Tibial nerve (tissue), 4 donors: Measurements from ENCODE around the gene ZNF283. TPM values are rescaled to one million over a fixed set of nuclear protein-coding genes. Genes with fewer than 3 reads are reported as not detected.

Source experiments
- DNase-seq, 2 donors: peaks; one replicate each; pipeline ENCODE4 v3.0.0-alpha.2; 2019; ENCODE audit warnings: low spot score in 2 of 2
- H3K27ac ChIP-seq, 4 donors: fragments of 200-600 bp; sonication (generic) in 3 of 4; one replicate each; pipeline ENCODE4 v1.5.1; 2017 to 2019; ENCODE audit warnings: mild to moderate bottlenecking in 1 of 4
- H3K27me3 ChIP-seq, 2 donors: fragments of 200-600 bp; sonication (generic) in 1 of 2; one replicate each; pipeline versions ENCODE4 v1.5.1 to v1.6.0; 2017 to 2019
- H3K36me3 ChIP-seq, 3 donors: fragments of 200-600 bp; sonication (generic); one replicate each; pipeline ENCODE4 v1.5.1; 2018 to 2019
- H3K4me1 ChIP-seq, 4 donors: fragments of 200-600 bp; sonication (generic) in 3 of 4; one replicate each; pipeline ENCODE4 v1.5.1; 2017 to 2019
- H3K4me3 ChIP-seq, 4 donors: fragments of 200-600 bp; sonication (generic) in 3 of 4; one replicate each; pipeline ENCODE4 v1.5.1; 2017 to 2019; ENCODE audit warnings: mild to moderate bottlenecking in 1 of 4, moderate library complexity in 1 of 4
- H3K9me3 ChIP-seq, 4 donors: fragments of 200-600 bp; sonication (generic) in 3 of 4; one replicate each; pipeline ENCODE4 v1.5.1; 2017 to 2019
- EP300 ChIP-seq, 2 donors: sonication (generic); formaldehyde crosslinking; IDR thresholded peaks; one replicate each; pipeline ENCODE4 v1.6.1; 2017; ENCODE audit warnings: antibody characterized with exemption in 2 of 2, mild to moderate bottlenecking in 1 of 2
- POLR2A ChIP-seq, 2 donors: fragments of 450-650 bp; IDR thresholded peaks; one replicate each; pipeline ENCODE4 v1.6.1; 2017; ENCODE audit warnings: antibody characterized with exemption in 2 of 2, mild to moderate bottlenecking in 2 of 2, moderate library complexity in 2 of 2
- WGBS, 2 donors: methylation state at CpG; one replicate each; pipeline ENCODE4 v1.1.5; 2018; 5-methylcytosine and 5-hydroxymethylcytosine counted together
- total RNA-seq, 4 donors: library from RNA; depleted of rRNA; stranded (reverse); fragments of >200 nt; gene quantifications; one replicate each; pipeline ENCODE4 v1.1.0, GENCODE V29; 2016
- TF ChIP-seq, protein P1 (sequence below), 5 experiments: fragments of 200-600 bp in 3 of 5; fragments of 450-650 bp in 2 of 5; sonication (generic) in 3 of 5; IDR thresholded peaks; one replicate each; pipeline ENCODE4 v1.5.1; 2016 to 2019; ENCODE audit warnings: antibody characterized with exemption in 5 of 5, mild to moderate bottlenecking in 3 of 5, moderate library complexity in 2 of 5

The ZNF283 gene
- total RNA-seq, 4 donors from 2014 or later: 4.2 to 12.3 (median 10.4) TPM

DNA sequence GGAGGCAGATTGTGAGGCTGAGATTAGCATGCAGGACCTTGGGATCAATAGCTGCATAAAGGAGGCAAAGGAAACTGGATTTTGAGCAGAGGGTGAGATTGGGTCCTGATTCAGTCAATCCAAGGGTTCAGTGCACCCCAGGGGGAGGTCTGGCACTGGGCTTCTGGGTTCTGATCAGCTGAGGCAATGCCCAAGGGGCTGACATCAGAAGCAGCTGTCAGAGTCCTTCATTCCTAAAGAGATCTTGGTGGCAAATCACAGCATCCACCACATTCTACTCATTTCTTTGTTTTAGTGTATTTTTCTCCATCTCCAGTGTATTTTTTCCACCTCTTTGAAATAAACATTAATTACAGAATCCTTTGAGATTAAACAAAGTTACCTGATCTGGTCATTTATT is 19.5 kb upstream of the ZNF283 start:
- no peak overlapping the region for H3K27ac ChIP-seq
- no peak for DNase-seq

DNA sequence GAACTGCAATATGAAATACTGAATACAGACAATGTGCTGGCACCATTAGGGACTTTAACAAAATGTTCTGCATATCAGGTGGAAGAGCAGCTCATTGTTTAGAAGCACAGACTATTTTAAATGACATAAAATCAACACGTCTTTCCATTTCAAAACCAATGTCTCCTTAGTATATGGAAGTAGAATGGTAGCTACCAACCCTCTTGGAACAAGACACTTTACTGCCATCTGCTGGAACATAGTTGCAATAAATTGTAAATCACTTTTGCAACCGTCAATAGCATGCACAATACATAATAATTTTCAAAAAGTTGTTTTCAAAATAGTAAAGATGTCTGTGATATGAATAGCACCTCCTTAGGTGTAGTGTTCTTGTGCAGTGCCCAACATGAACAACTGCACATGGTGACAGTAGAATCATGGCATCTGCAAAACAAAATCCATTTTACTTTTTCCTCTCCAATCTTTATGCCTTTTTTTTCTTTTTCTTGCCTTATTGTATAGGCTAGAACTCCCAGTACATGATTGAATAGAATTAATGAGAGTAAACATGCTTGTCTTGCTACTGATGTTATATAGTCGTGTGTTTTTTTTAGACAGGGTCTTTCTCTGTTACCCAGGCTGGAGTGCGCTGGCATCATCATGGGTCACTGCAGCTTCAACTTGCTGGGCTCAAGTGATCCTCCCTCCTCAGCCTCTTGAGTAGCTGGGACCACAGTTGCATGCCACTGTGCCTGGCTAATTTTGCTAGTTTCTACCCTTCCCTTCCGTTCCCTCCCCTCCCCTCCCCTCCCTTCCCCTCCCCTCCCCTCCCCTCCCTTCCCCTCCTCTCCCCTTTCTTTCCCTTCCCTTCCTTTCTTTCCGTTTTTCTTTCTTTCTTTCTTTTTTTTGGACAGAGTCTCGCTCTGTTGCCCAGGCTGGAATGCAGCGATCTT is 17.1 kb upstream of the ZNF283 start:
- Histone ChIP-seq H3K36me3 (no peaks in the 10 kb centered on the region), H3K4me3 (no peak overlapping the region), H3K27ac (no peak overlapping the region), H3K9me3 (no peaks in the 10 kb centered on the region), H3K27me3 (no peaks in the 10 kb centered on the region), H3K4me1 (no peaks in the 10 kb centered on the region)
- TF ChIP-seq, protein P1, sequence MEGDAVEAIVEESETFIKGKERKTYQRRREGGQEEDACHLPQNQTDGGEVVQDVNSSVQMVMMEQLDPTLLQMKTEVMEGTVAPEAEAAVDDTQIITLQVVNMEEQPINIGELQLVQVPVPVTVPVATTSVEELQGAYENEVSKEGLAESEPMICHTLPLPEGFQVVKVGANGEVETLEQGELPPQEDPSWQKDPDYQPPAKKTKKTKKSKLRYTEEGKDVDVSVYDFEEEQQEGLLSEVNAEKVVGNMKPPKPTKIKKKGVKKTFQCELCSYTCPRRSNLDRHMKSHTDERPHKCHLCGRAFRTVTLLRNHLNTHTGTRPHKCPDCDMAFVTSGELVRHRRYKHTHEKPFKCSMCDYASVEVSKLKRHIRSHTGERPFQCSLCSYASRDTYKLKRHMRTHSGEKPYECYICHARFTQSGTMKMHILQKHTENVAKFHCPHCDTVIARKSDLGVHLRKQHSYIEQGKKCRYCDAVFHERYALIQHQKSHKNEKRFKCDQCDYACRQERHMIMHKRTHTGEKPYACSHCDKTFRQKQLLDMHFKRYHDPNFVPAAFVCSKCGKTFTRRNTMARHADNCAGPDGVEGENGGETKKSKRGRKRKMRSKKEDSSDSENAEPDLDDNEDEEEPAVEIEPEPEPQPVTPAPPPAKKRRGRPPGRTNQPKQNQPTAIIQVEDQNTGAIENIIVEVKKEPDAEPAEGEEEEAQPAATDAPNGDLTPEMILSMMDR (IDR thresholded peaks at IDR 0.05): peak; percentile 28 to 51 (median 38)
- TF ChIP-seq POLR2A (IDR thresholded peaks at IDR 0.05): no peak
- 32 to 40% methylated on average over 8 of the region's 8 CpGs for WGBS, 2 donors
- DNase-seq: no peak

More for the DNA sequence above, 19.5 kb upstream of the ZNF283 start:
- TF ChIP-seq EP300 (IDR thresholded peaks at IDR 0.05) (no peak), POLR2A (IDR thresholded peaks at IDR 0.05) (no peak)
- TF ChIP-seq, protein P1 (IDR thresholded peaks at IDR 0.05): no peak
- Histone ChIP-seq H3K4me3 (no peak overlapping the region), H3K4me1 (no peaks in the 10 kb centered on the region), H3K27me3 (no peaks in the 10 kb centered on the region), H3K9me3 (no peaks in the 10 kb centered on the region), H3K36me3 (no peaks in the 10 kb centered on the region)

DNA sequence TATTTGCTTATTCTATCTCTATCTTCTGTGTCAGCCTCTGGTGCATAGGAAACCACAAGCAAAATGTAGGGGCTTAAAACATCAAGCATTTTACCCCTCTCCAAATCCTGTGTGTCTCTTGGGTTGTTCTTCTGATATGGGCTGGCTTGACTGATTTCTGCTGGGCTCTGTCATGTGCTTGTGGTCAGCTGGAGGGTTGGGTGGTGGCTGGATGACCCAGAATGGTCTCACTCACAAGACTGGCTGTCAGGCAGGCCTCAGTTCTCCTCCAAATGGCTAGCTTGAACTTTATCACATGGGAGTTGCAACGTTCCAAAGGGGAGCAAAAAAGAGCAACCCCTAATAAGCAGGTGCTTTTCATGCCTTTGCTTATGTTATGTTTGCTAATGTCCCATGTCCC is 15.3 kb upstream of the ZNF283 start:
- Histone ChIP-seq H3K4me1 (no peaks in the 10 kb centered on the region), H3K27ac (no peak overlapping the region), H3K4me3 (no peak overlapping the region), H3K9me3 (no peaks in the 10 kb centered on the region), H3K36me3 (no peaks in the 10 kb centered on the region), H3K27me3 (no peaks in the 10 kb centered on the region)
- 40 to 52% methylated on average over 1 of the region's 1 CpG for WGBS, 2 donors
- TF ChIP-seq EP300 (IDR thresholded peaks at IDR 0.05): no peak
- TF ChIP-seq, protein P1 (IDR thresholded peaks at IDR 0.05): no peak
- TF ChIP-seq POLR2A (IDR thresholded peaks at IDR 0.05): no peak
- DNase-seq: no peak

DNA sequence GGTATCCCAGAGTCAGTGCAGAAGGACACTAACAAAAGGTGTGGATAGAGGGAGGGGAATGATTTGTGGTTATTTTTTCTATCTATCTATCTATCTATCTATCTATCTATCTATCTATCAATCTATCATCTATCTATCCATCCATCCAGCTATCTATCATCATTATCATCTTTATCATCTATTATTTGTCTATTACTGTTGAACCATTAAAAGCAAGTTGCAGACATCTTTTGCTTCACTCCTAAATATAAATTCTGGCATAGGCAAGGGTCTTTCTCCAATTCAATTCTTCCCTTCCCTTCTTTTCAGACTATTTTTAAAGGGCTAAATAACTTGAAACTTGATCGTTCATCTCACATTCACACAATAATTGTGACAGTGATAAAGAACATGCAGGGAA is 14.9 kb upstream of the ZNF283 start:
- Histone ChIP-seq H3K27me3 (no peaks in the 10 kb centered on the region), H3K4me3 (no peak overlapping the region), H3K4me1 (no peaks in the 10 kb centered on the region), H3K27ac (no peak overlapping the region), H3K9me3 (no peaks in the 10 kb centered on the region), H3K36me3 (no peaks in the 10 kb centered on the region)
- 72% methylated on average over 1 of the region's 1 CpG for WGBS, 2 donors
- DNase-seq: no peak
- TF ChIP-seq, protein P1 (IDR thresholded peaks at IDR 0.05): no peak
- TF ChIP-seq EP300 (IDR thresholded peaks at IDR 0.05) (no peak), POLR2A (IDR thresholded peaks at IDR 0.05) (no peak)

DNA sequence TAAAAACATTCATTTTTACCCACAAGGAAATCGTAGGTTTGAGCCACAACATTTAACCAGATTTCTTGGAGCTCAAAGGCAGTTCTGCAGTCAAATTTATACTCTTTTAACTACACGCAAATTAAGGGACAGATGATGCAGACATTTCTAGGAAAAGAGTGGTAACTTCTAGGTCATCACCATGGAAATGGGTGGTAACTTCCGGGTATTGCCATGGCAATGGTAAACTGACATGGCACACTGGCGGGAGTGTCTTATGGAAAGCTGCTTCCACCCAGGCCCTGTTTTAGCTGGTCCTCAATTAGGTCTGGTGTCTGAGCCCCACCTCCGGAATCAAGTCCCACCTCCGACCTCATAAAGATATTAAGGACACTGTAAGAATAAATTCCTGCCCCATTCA is 14.4 kb upstream of the ZNF283 start:
- H3K4me1 ChIP-seq: no peaks in the 10 kb centered on the region
- no peak overlapping the region for H3K27ac ChIP-seq
- 72 to 74% methylated on average over 6 of the region's 6 CpGs for WGBS, 2 donors
- no peak for DNase-seq
- H3K9me3 ChIP-seq: no peaks in the 10 kb centered on the region
- no peaks in the 10 kb centered on the region for H3K27me3 ChIP-seq
- no peak overlapping the region for H3K4me3 ChIP-seq
- no peaks in the 10 kb centered on the region for H3K36me3 ChIP-seq
- no peak for TF ChIP-seq EP300 (IDR thresholded peaks at IDR 0.05)
- no peak for TF ChIP-seq POLR2A (IDR thresholded peaks at IDR 0.05)
- TF ChIP-seq, protein P1 (IDR thresholded peaks at IDR 0.05): no peak
